ENCODE results near the gene AGRN. TPM values are rescaled to one million over a fixed set of nuclear protein-coding genes. Genes with fewer than 3 reads are reported as not detected.

The AGRN gene
- total RNA-seq, 1 experiment from 2014 or later = 184 TPM

- no peak for ATAC-seq
- peaks cover 53% of the 10 kb centered on the region for H3K27me3 Mint-ChIP-seq (ENCODE audit: low read depth)
These were observed 38.4 kb downstream of the AGRN start for GRCh38 chr1:1058088-1058905.

DNA sequence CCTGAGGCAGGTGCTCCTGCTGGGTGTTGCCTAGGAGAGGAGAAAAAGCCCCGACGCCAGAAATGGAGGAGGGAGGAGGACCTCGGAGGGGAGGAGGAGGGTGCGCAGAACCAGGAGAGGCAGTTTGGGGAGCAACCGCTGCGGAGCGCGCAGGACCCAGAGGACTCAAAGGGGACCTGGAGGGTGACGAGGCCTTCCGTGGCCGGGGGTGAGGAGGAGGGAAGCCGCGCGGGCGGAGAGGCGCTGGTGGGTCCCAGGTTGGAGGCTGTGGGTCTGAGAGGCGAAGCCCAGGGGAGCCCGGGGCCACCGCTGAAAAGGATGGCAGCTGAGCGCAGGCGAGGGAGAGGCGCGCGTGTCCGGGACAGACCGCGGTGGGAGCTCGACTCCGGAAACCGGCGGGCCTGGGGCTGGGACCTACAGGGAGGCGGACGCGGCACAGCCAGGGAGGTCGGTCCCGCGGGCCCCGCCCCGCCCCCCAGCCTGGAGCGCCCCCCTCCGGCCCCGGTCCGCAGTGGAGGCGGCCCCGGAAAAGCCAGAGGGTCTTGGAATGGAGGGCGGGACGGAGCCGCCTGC lies 39.1 kb downstream of the AGRN start:
- Mint-ChIP-seq H3K36me3 (no peaks in the 10 kb centered on the region), H3K4me1 (peaks cover 8% of the 10 kb centered on the region; the same call in 1 of the 2 replicates), H3K27me3 (ENCODE audit: low read depth) (peaks cover 53% of the 10 kb centered on the region), H3K9me3 (no peaks in the 10 kb centered on the region), H3K27ac (no peak overlapping the region), H3K4me3 (peak overlapping the region; percentile 79)
- DNase-seq (ENCODE audit: low spot score) (no peak), ATAC-seq (peak; percentile 65)
- POLR2A ChIA-PET = interaction anchor here (0.6 kb wide), 2 partner anchors 72 to 877 kb away, joined by 3 to 5 read pairs; no protein-coding TSS in a partner anchor
- CTCF ChIA-PET = interaction anchor here (0.6 to 4.0 kb wide), 18 partner anchors 12 to 233 kb away, joined by 3 to 20 read pairs (median 4); partner anchors contain the start of genes AGRN, PERM1 and RNF223
- no peak for TF ChIP-seq TEAD4 (CRISPR knock-in tag; IDR thresholded peaks at IDR 0.05)
- no peak for TF ChIP-seq ZNF232 (CRISPR knock-in tag; IDR thresholded peaks at IDR 0.05)
- no peak for TF ChIP-seq OVOL2 (CRISPR knock-in tag; IDR thresholded peaks at IDR 0.05; ENCODE audit: borderline replicate concordance)
- TF ChIP-seq, protein P1, sequence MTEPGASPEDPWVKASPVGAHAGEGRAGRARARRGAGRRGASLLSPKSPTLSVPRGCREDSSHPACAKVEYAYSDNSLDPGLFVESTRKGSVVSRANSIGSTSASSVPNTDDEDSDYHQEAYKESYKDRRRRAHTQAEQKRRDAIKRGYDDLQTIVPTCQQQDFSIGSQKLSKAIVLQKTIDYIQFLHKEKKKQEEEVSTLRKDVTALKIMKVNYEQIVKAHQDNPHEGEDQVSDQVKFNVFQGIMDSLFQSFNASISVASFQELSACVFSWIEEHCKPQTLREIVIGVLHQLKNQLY (CRISPR knock-in tag; IDR thresholded peaks at IDR 0.05) = no peak
- no peak for TF ChIP-seq JAZF1 (CRISPR knock-in tag; IDR thresholded peaks at IDR 0.05)
- TF ChIP-seq USF1 (CRISPR knock-in tag; IDR thresholded peaks at IDR 0.05) = no peak
- TF ChIP-seq, protein P2, sequence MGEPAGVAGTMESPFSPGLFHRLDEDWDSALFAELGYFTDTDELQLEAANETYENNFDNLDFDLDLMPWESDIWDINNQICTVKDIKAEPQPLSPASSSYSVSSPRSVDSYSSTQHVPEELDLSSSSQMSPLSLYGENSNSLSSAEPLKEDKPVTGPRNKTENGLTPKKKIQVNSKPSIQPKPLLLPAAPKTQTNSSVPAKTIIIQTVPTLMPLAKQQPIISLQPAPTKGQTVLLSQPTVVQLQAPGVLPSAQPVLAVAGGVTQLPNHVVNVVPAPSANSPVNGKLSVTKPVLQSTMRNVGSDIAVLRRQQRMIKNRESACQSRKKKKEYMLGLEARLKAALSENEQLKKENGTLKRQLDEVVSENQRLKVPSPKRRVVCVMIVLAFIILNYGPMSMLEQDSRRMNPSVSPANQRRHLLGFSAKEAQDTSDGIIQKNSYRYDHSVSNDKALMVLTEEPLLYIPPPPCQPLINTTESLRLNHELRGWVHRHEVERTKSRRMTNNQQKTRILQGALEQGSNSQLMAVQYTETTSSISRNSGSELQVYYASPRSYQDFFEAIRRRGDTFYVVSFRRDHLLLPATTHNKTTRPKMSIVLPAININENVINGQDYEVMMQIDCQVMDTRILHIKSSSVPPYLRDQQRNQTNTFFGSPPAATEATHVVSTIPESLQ (CRISPR knock-in tag; IDR thresholded peaks at IDR 0.05) = no peak
- no peak for TF ChIP-seq NR3C1 (CRISPR knock-in tag; conservative IDR thresholded peaks at IDR 0.05; ENCODE audit: low read depth)
- TF ChIP-seq ZNF263 (CRISPR knock-in tag; IDR thresholded peaks at IDR 0.05; ENCODE audit: low read depth) = peak; percentile 87
- no peak for TF ChIP-seq RORB (CRISPR knock-in tag; IDR thresholded peaks at IDR 0.05)
- TF ChIP-seq RELA (CRISPR knock-in tag; IDR thresholded peaks at IDR 0.05; ENCODE audit: borderline replicate concordance) = no peak
- TF ChIP-seq EMX1 (CRISPR knock-in tag; IDR thresholded peaks at IDR 0.05) = no peak
- TF ChIP-seq NR2C2 (CRISPR knock-in tag; IDR thresholded peaks at IDR 0.05) = no peak
- peak; percentile 56 for TF ChIP-seq CTCF (IDR thresholded peaks at IDR 0.05)
- TF ChIP-seq PRDM15 (CRISPR knock-in tag; IDR thresholded peaks at IDR 0.05) = no peak
- no peak for TF ChIP-seq ZSCAN18 (CRISPR knock-in tag; IDR thresholded peaks at IDR 0.05)

More at GRCh38 chr1:1058088-1058905, 38.4 kb downstream of the AGRN start:
- Mint-ChIP-seq H3K4me3 (peak overlapping the region; percentile 79), H3K9me3 (no peaks in the 10 kb centered on the region), H3K4me1 (peaks cover 8% of the 10 kb centered on the region; the same call in 1 of the 2 replicates), H3K27ac (no peak overlapping the region), H3K36me3 (0 out of 2 replicates have a peak, but pooled peaks cover 3% of the 10 kb centered on the region)
- no peak for DNase-seq (ENCODE audit: low spot score)
- POLR2A ChIA-PET = no interaction called here
- CTCF ChIA-PET = interaction anchor here (0.6 to 4.0 kb wide), 17 partner anchors 11 to 234 kb away, joined by 3 to 20 read pairs (median 4); partner anchors contain the start of genes AGRN and RNF223
- TF ChIP-seq SP1 (CRISPR knock-in tag; conservative IDR thresholded peaks at IDR 0.05) (no peak), CREB1 (CRISPR knock-in tag; IDR thresholded peaks at IDR 0.05) (no peak), SOX15 (CRISPR knock-in tag; IDR thresholded peaks at IDR 0.05) (no peak)
- TF ChIP-seq, protein P3, sequence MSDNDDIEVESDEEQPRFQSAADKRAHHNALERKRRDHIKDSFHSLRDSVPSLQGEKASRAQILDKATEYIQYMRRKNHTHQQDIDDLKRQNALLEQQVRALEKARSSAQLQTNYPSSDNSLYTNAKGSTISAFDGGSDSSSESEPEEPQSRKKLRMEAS (CRISPR knock-in tag; IDR thresholded peaks at IDR 0.05) = no peak

Measured in WTC11 (cell line).